Measurements from ENCODE around the gene TUFT1. TPM values are rescaled to one million over a fixed set of nuclear protein-coding genes. Genes with fewer than 3 reads are reported as not detected.
A peak's percentile ranks its signal among the peaks of the same experiment; 100 is the strongest.

The TUFT1 gene
- total RNA-seq, 2 donors from 2014 or later = 12.7 to 18.3 TPM

- no peak overlapping the region for H3K4me3 Mint-ChIP-seq
Measured at GRCh38 chr1:151502035-151502700, 37.9 kb upstream of the TUFT1 start.

GRCh38 chr1:151502859-151503780, 37.0 kb upstream of the TUFT1 start:
- no peak overlapping the region for H3K27ac ChIP-seq (ENCODE audit: low read depth, low read length)
- Mint-ChIP-seq H3K4me3 (no peak overlapping the region), H3K9me3 (no peaks in the 10 kb centered on the region), H3K4me1 (peaks cover 26% of the 10 kb centered on the region), H3K27ac (peak overlapping the region; percentile 69), H3K27me3 (ENCODE audit: insufficient read depth) (peaks cover 3% of the 10 kb centered on the region), H3K36me3 (ENCODE audit: low read depth) (no peaks in the 10 kb centered on the region)
- no peaks in the 10 kb centered on the region for H3K27me3 ChIP-seq (ENCODE audit: control insufficient read depth, insufficient read depth, low read length, poor library complexity, severe bottlenecking)
- peaks cover 15% of the 10 kb centered on the region for H3K4me1 ChIP-seq (ENCODE audit: control insufficient read depth, insufficient read depth, low read length)
- H3K4me3 ChIP-seq (ENCODE audit: low read length) = peak overlapping the region; percentile 21
- no peaks in the 10 kb centered on the region for H3K9me3 ChIP-seq (ENCODE audit: control insufficient read depth, low read length)
- H3K9ac ChIP-seq (ENCODE audit: extremely low read depth, low read length, poor library complexity, severe bottlenecking) = peak overlapping the region; percentile 46
- H3K36me3 ChIP-seq (ENCODE audit: control insufficient read depth, insufficient read depth, low read length) = no peaks in the 10 kb centered on the region
- no peak for TF ChIP-seq CTCF (conservative IDR thresholded peaks at IDR 0.05)
- DNase-seq = peak; percentile 56
- WGBS, 2 experiments (ENCODE audit: insufficient coverage in 1 of 2, insufficient read length in 1 of 2) = 68 to 76% methylated on average over 5 to 7 of the region's 7 CpGs

More at GRCh38 chr1:151502035-151502700, 37.9 kb upstream of the TUFT1 start:
- Histone ChIP-seq H3K4me1 (ENCODE audit: control insufficient read depth, insufficient read depth, low read length) (peaks cover 15% of the 10 kb centered on the region), H3K27me3 (ENCODE audit: control insufficient read depth, insufficient read depth, low read length, poor library complexity, severe bottlenecking) (no peaks in the 10 kb centered on the region), H3K27ac (ENCODE audit: low read depth, low read length) (no peak overlapping the region), H3K9ac (ENCODE audit: extremely low read depth, low read length, poor library complexity, severe bottlenecking) (peak overlapping the region; percentile 46), H3K9me3 (ENCODE audit: control insufficient read depth, low read length) (no peaks in the 10 kb centered on the region), H3K36me3 (ENCODE audit: control insufficient read depth, insufficient read depth, low read length) (no peaks in the 10 kb centered on the region), H3K4me3 (ENCODE audit: low read length) (peak overlapping the region; percentile 21)
- no peak for TF ChIP-seq CTCF (conservative IDR thresholded peaks at IDR 0.05)
- Mint-ChIP-seq H3K27me3 (ENCODE audit: insufficient read depth) (peaks cover 3% of the 10 kb centered on the region), H3K4me1 (peaks cover 26% of the 10 kb centered on the region), H3K27ac (peak overlapping the region; percentile 69), H3K9me3 (no peaks in the 10 kb centered on the region), H3K36me3 (ENCODE audit: low read depth) (no peaks in the 10 kb centered on the region)
- DNase-seq = peak; percentile 43
- 65 to 87% methylated on average over 4 to 5 of the region's 5 CpGs for WGBS, 2 experiments (ENCODE audit: insufficient coverage in 1 of 2, insufficient read length in 1 of 2)

- Histone ChIP-seq H3K27ac (ENCODE audit: low read depth, low read length) (no peak overlapping the region), H3K4me3 (ENCODE audit: low read length) (no peak overlapping the region), H3K27me3 (ENCODE audit: control insufficient read depth, insufficient read depth, low read length, poor library complexity, severe bottlenecking) (no peaks in the 10 kb centered on the region), H3K36me3 (ENCODE audit: control insufficient read depth, insufficient read depth, low read length) (no peaks in the 10 kb centered on the region), H3K9me3 (ENCODE audit: control insufficient read depth, low read length) (no peaks in the 10 kb centered on the region), H3K9ac (ENCODE audit: extremely low read depth, low read length, poor library complexity, severe bottlenecking) (no peak overlapping the region), H3K4me1 (ENCODE audit: control insufficient read depth, insufficient read depth, low read length) (peaks cover 15% of the 10 kb centered on the region)
- DNase-seq = no peak
- peaks cover 3% of the 10 kb centered on the region for H3K27me3 Mint-ChIP-seq (ENCODE audit: insufficient read depth)
- no peaks in the 10 kb centered on the region for H3K36me3 Mint-ChIP-seq (ENCODE audit: low read depth)
- H3K4me1 Mint-ChIP-seq = peaks cover 26% of the 10 kb centered on the region
- no peaks in the 10 kb centered on the region for H3K9me3 Mint-ChIP-seq
- H3K4me3 Mint-ChIP-seq = no peak overlapping the region
- H3K27ac Mint-ChIP-seq = no peak overlapping the region
- 89 to 92% methylated on average over 2 to 3 of the region's 3 CpGs for WGBS, 2 experiments (ENCODE audit: insufficient coverage in 1 of 2, insufficient read length in 1 of 2)
- no peak for TF ChIP-seq CTCF (conservative IDR thresholded peaks at IDR 0.05)
Measured at GRCh38 chr1:151504252-151504651, 35.9 kb upstream of the TUFT1 start.

Measured in endodermal cell (in vitro differentiated cells).